Prostate gland (tissue), 2 donors: ENCODE results near the gene POLE. TPM values are rescaled to one million over a fixed set of nuclear protein-coding genes. Genes with fewer than 3 reads are reported as not detected.

Experiments
- DNase-seq: peaks from one replicate; pipeline ENCODE4 v3.0.0-alpha.2; 2019; ENCODE audit warnings: low spot score
- H3K27ac ChIP-seq, 2 donors: fragments of 200-600 bp; sonication (generic); 2 replicates each; pipeline ENCODE4 v1.5.1; 2017 to 2019
- H3K27me3 ChIP-seq: fragments of 200-600 bp; sonication (generic); replicated peaks from 2 replicates; pipeline ENCODE4 v1.5.1; 2019; ENCODE audit not compliant: insufficient read depth
- H3K36me3 ChIP-seq, 2 donors: fragments of 200-600 bp; sonication (generic); 1 replicate in 1 of 2; 2 replicates in 1 of 2; pipeline versions ENCODE4 v1.5.1 to v1.8.1; 2017 to 2019
- H3K4me1 ChIP-seq: fragments of 200-600 bp; sonication (generic); replicated peaks from 2 replicates; pipeline ENCODE4 v1.5.1; 2019
- H3K4me3 ChIP-seq, 2 donors: fragments of 200-600 bp; sonication (generic); 2 replicates each; pipeline ENCODE4 v1.5.1; 2017 to 2019
- H3K9me3 ChIP-seq: fragments of 200-600 bp; sonication (generic); 2 replicates; pipeline ENCODE4 v1.5.1; 2017
- POLR2A ChIP-seq: fragments of 450-650 bp; IDR thresholded peaks from one replicate; pipeline ENCODE4 v1.6.1; 2016; ENCODE audit warnings: antibody characterized with exemption, mild to moderate bottlenecking
- POLR2AphosphoS5 ChIP-seq: sonication (generic); formaldehyde crosslinking; IDR thresholded peaks from one replicate; pipeline ENCODE4 v1.6.1; 2017; ENCODE audit warnings: antibody characterized with exemption
- WGBS: methylation state at CpG from one replicate; pipeline ENCODE4 v1.1.5; 2018; 5-methylcytosine and 5-hydroxymethylcytosine counted together
- intact Hi-C: fragments of 100-400 bp; cut with DNase I; formaldehyde crosslinking; loops from one replicate; pipeline ENCODE4 v1.14.2; 2022
- total RNA-seq, 2 donors: library from RNA; depleted of rRNA; stranded (reverse); fragments of >200 nt; gene quantifications; one replicate each; pipeline ENCODE4 v1.1.0, GENCODE V29; 2016
- TF ChIP-seq, protein P1 (sequence below), 4 experiments: fragments of 200-600 bp in 2 of 4; fragments of 450-650 bp in 2 of 4; sonication (generic) in 2 of 4; IDR thresholded peaks; 1 replicate in 3 of 4; 2 replicates in 1 of 4; pipeline ENCODE4 v1.5.1; 2016 to 2019; ENCODE audit warnings: antibody characterized with exemption in 4 of 4, mild to moderate bottlenecking in 2 of 4, moderate library complexity in 2 of 4

The POLE gene
- total RNA-seq, 2 donors from 2014 or later, result 41.8 to 65.4 TPM

DNA sequence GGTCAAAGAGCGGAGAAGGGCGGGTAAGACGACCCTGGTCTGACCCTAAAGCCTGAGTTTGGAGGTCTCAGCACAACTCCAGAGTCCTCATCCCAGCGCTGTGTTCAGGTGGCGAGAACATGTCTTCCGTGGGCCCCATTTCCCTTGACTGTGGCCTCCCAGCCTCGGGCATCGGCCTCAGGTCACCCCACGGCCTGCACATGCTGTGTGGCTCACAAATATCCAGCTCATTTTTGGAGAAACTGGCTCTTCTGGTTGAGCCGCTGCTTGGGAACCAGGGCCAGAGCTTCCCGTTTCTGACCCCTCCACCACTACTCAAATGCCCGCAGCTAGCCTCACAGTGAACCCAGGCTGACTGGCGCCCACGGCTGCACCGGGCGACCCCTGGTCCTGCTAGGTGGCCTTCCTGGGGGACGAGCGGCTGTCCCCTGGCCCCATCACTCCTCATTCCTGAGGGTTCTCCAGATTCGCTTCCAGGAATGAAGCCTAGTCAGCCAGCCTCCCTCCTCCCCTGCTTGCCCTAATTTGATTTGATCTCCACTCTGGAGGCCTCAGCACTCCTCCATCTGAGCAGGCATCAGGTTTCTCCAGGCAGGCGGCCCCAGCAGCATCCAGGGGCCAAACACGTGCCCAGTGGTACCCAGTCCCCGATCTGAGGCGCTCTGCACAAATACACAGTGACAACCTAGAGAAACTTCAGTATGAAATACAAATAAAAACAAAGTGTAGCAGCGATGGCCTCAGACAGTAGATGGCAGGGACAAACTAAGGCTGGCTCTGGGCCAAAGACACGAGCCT is 63.9 kb downstream of the POLE start:
- intact Hi-C loops, result no loop called here
- no peak overlapping the region for H3K4me3 ChIP-seq
- no peaks in the 10 kb centered on the region for H3K4me1 ChIP-seq

DNA sequence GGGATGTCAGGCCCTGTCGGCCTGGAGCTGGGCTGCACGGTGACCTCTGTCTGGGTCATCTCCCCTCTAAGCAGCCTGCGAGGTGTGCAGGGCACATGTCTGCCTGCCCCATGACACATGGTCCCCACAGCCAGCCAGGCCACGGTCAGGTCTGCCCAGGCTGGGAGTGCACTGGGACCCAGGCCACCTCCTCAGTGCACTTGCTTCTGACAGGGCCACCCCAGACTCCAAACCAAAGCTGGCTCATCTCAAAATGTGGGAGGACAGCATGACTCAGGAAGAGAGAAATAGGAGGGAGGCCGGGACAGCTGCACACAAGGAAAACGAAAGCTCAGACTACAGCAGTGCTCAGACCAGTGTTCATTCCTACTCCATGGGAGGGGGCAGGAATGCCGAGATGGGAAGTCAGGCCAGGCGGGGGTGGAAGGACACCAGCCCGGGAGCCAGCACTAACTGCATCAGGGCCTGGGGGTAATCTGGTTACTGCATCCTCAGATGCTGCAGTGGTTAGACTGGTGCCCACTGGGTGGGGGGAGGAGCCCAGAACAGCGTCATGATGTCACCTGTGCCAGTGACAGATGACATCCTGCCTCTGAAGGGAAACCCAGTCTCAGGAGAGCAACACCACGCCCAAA is 64.6 kb downstream of the POLE start:
- no peaks in the 10 kb centered on the region for H3K36me3 ChIP-seq
- no peaks in the 10 kb centered on the region for H3K4me1 ChIP-seq
- peak overlapping the region in 1 of 2 donors; percentile 6 for H3K27ac ChIP-seq
- intact Hi-C loops, result no loop called here
- H3K9me3 ChIP-seq, result no peaks in the 10 kb centered on the region
- TF ChIP-seq POLR2AphosphoS5, result peak; percentile 22
- no peak for TF ChIP-seq POLR2A
- 32% methylated on average over 11 of the region's 11 CpGs for WGBS
- no peaks in the 10 kb centered on the region for H3K27me3 ChIP-seq
- no peak for DNase-seq
- no peak overlapping the region for H3K4me3 ChIP-seq

More for the DNA sequence above, 63.9 kb downstream of the POLE start:
- 52% methylated on average over 24 of the region's 25 CpGs for WGBS
- H3K9me3 ChIP-seq, result no peaks in the 10 kb centered on the region
- H3K36me3 ChIP-seq, result no peaks in the 10 kb centered on the region
- no peak for DNase-seq
- H3K27me3 ChIP-seq, result no peaks in the 10 kb centered on the region
- TF ChIP-seq POLR2AphosphoS5 (no peak), POLR2A (no peak)
- TF ChIP-seq, protein P1, sequence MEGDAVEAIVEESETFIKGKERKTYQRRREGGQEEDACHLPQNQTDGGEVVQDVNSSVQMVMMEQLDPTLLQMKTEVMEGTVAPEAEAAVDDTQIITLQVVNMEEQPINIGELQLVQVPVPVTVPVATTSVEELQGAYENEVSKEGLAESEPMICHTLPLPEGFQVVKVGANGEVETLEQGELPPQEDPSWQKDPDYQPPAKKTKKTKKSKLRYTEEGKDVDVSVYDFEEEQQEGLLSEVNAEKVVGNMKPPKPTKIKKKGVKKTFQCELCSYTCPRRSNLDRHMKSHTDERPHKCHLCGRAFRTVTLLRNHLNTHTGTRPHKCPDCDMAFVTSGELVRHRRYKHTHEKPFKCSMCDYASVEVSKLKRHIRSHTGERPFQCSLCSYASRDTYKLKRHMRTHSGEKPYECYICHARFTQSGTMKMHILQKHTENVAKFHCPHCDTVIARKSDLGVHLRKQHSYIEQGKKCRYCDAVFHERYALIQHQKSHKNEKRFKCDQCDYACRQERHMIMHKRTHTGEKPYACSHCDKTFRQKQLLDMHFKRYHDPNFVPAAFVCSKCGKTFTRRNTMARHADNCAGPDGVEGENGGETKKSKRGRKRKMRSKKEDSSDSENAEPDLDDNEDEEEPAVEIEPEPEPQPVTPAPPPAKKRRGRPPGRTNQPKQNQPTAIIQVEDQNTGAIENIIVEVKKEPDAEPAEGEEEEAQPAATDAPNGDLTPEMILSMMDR (IDR thresholded peaks at IDR 0.05), result no peak
- H3K27ac ChIP-seq, result peak overlapping the region in 1 of 2 donors; percentile 6

DNA sequence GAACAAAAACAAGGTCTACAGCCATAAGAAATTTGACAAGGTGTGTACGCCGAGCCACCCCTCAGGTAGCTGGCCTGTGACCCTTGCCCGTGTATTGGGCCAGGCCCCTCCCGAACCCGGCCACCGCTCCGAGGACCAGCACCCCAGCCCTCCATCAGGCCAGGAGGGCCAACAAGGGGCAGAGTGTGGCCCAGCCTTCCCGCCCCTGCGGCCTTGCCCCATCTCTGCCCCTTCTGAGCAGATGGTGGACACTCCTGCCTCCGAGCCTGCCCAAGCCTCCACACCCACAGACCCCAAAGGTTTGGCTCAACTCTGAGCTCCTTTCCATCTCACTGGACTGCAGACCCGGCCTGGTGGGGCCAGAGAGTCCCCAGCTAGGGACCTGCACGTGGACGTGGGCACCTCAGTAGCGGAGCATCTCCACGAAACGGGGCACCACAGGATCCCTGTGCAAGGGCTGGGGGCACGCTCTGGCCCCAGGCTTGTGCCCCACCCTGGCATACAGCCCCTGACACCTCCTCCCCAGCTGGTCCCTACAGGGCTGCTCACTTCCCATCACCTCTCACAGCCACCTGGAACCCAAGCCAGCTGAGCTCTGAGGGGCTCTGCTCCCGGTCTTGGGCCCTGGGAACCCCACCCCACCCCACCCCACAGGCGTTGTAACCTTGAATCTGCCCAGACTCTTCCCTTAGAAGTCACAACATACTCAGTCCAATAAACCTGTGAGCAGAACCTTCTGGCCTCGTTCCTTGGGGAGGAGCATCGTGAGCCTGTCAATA is 65.3 kb downstream of the POLE start:
- DNase-seq, result no peak
- Histone ChIP-seq H3K36me3 (no peaks in the 10 kb centered on the region), H3K4me3 (no peak overlapping the region), H3K9me3 (no peaks in the 10 kb centered on the region), H3K4me1 (no peaks in the 10 kb centered on the region), H3K27me3 (no peaks in the 10 kb centered on the region), H3K27ac (peak overlapping the region in 1 of 2 donors; percentile 6)
- 85% methylated on average over 20 of the region's 21 CpGs for WGBS
- TF ChIP-seq POLR2A (no peak), POLR2AphosphoS5 (no peak)
- TF ChIP-seq, protein P1 (IDR thresholded peaks at IDR 0.05), result no peak
- intact Hi-C loops, result no loop called here

DNA sequence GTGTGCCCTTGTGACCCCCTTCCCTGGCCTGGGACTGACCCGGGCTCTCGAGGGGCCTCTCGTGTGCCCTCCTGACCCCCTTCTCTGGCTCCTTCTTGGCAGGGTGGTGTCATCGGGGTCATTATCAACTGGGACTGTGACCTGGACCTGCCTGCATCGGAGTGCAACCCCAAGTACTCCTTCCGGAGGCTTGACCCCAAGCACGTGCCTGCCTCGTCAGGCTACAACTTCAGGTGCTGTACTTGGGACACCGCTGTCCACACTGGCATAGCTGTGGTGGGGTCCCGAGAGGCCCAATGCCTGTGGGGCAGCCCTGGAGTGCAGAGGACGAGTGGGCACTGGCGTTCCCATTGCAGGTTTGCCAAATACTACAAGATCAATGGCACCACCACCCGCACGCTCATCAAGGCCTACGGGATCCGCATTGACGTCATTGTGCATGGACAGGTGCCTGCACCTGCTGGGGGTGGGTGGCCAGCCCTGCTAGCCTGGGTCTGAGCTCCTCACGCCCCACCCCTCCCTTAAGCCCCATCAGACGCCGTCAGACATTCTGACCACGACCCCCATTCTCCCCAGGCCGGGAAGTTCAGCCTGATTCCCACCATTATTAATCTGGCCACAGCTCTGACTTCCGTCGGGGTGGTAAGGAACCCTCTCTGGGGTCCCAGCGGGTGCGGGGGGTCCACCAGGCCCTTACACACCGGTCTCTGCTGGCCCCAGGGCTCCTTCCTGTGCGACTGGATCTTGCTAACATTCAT is 66.1 kb downstream of the POLE start:
- Histone ChIP-seq H3K4me1 (no peaks in the 10 kb centered on the region), H3K4me3 (no peak overlapping the region), H3K27me3 (no peaks in the 10 kb centered on the region), H3K9me3 (no peaks in the 10 kb centered on the region), H3K36me3 (no peaks in the 10 kb centered on the region), H3K27ac (no peak overlapping the region)
- TF ChIP-seq POLR2A (no peak), POLR2AphosphoS5 (no peak)
- TF ChIP-seq, protein P1 (IDR thresholded peaks at IDR 0.05), result no peak
- 80% methylated on average over 22 of the region's 28 CpGs for WGBS
- intact Hi-C loops, result no loop called here
- DNase-seq, result no peak
